GM23338 (cell line): Measurements from ENCODE around the gene FBXW8. TPM values are rescaled to one million over a fixed set of nuclear protein-coding genes. Genes with fewer than 3 reads are reported as not detected.

ENCODE experiments used
- ATAC-seq: fragments of 200-7000 bp; cut with Tn5 transposase; 3 replicates; pipeline ENCODE4 v1.9.1; 2020
- DNase-seq: peaks from one replicate; pipeline ENCODE4 v3.0.0-alpha.2; 2015; ENCODE audit warnings: low spot score
- H2AFZ ChIP-seq: fragments of 200-600 bp; sonication (generic); 2 replicates; pipeline ENCODE4 v1.8.0; 2016; ENCODE audit warnings: antibody characterized with exemption, mild to moderate bottlenecking, moderate library complexity
- H3F3A ChIP-seq: fragments of 200-600 bp; sonication (generic); replicated peaks from 2 replicates; pipeline ENCODE4 v1.8.0; 2017; ENCODE audit warnings: antibody characterized with exemption, mixed run types, low read depth
- H3K27ac ChIP-seq: fragments of 200-600 bp; sonication (generic); 2 replicates; pipeline ENCODE4 v1.6.1; 2016; ENCODE audit warnings: low read depth
- H3K27me3 ChIP-seq: fragments of 200-600 bp; sonication (generic); 2 replicates; pipeline ENCODE4 v1.8.0; 2016; ENCODE audit warnings: mild to moderate bottlenecking, mixed run types, moderate library complexity; ENCODE audit not compliant: insufficient read depth
- H3K36me3 ChIP-seq: fragments of 200-600 bp; sonication (generic); 2 replicates; pipeline ENCODE4 v1.8.0; 2016; ENCODE audit warnings: mild to moderate bottlenecking; ENCODE audit not compliant: insufficient read depth
- H3K4me1 ChIP-seq: fragments of 200-600 bp; sonication (generic); 2 replicates; pipeline ENCODE4 v1.8.0; 2016; ENCODE audit warnings: mild to moderate bottlenecking, moderate library complexity; ENCODE audit not compliant: insufficient read depth
- H3K4me2 ChIP-seq: fragments of 200-600 bp; sonication (generic); 2 replicates; pipeline ENCODE4 v1.7.1; 2017; ENCODE audit warnings: mixed run types
- H3K4me3 ChIP-seq: fragments of 200-600 bp; sonication (generic); 2 replicates; pipeline ENCODE4 v1.6.1; 2016; ENCODE audit warnings: mixed run types
- H3K79me2 ChIP-seq: fragments of 200-600 bp; sonication (generic); replicated peaks from 2 replicates; pipeline ENCODE4 v1.8.0; 2017; ENCODE audit warnings: mild to moderate bottlenecking; ENCODE audit not compliant: insufficient read depth
- H3K9me2 ChIP-seq: fragments of 200-600 bp; sonication (generic); 2 replicates; pipeline ENCODE4 v1.8.0; 2017; ENCODE audit not compliant: insufficient read depth
- H4K20me1 ChIP-seq: fragments of 200-600 bp; sonication (generic); replicated peaks from 2 replicates; pipeline ENCODE4 v1.8.0; 2017; ENCODE audit warnings: mild to moderate bottlenecking; ENCODE audit not compliant: insufficient read depth
- H3K27ac Mint-ChIP-seq: 2 replicates; pipeline ENCODE4 v1.8.0; 2020; ENCODE audit warnings: inconsistent platforms, mild to moderate bottlenecking, moderate library complexity, mixed read lengths
- H3K27me3 Mint-ChIP-seq: 3 replicates; pipeline ENCODE4 v1.8.0; 2022; ENCODE audit warnings: low read depth, mild to moderate bottlenecking, moderate library complexity, mixed read lengths, inconsistent platforms; ENCODE audit not compliant: insufficient read depth, poor library complexity
- H3K36me3 Mint-ChIP-seq: 3 replicates; pipeline ENCODE4 v1.8.0; 2021; ENCODE audit warnings: low read depth, mild to moderate bottlenecking, inconsistent platforms, moderate library complexity, mixed read lengths
- H3K4me1 Mint-ChIP-seq: 3 replicates; pipeline ENCODE4 v1.8.0; 2020; ENCODE audit warnings: mild to moderate bottlenecking, inconsistent platforms, mixed read lengths
- H3K4me3 Mint-ChIP-seq: 3 replicates; pipeline ENCODE4 v1.8.0; 2021; ENCODE audit warnings: moderate library complexity, mild to moderate bottlenecking, inconsistent platforms, mixed read lengths
- H3K9me3 Mint-ChIP-seq: 3 replicates; pipeline ENCODE4 v1.8.0; 2020; ENCODE audit warnings: moderate library complexity, mild to moderate bottlenecking, inconsistent platforms, mixed read lengths
- CREB1 ChIP-seq: fragments of 250-450 bp; sonication (Bioruptor Pico); IDR thresholded peaks from 2 replicates; pipeline ENCODE4 v1.5.0; 2020; ENCODE audit warnings: low read depth, mild to moderate bottlenecking, moderate library complexity
- EZH2 ChIP-seq: fragments of 200-600 bp; sonication (generic); IDR thresholded peaks from one replicate; pipeline ENCODE4 v1.8.0; 2017; ENCODE audit warnings: antibody characterized with exemption, mild to moderate bottlenecking, low read depth; ENCODE audit not compliant: unreplicated experiment
- EZH2phosphoT487 ChIP-seq: fragments of 200-600 bp; sonication (generic); IDR thresholded peaks from one replicate; pipeline ENCODE4 v1.8.1; 2018; ENCODE audit warnings: antibody characterized with exemption; ENCODE audit not compliant: unreplicated experiment
- NANOG ChIP-seq: IDR thresholded peaks from 2 replicates; pipeline ENCODE4 v1.6.1; 2016; ENCODE audit warnings: antibody characterized with exemption, borderline replicate concordance
- POLR2AphosphoS5 ChIP-seq: IDR thresholded peaks from 2 replicates; pipeline ENCODE4 v1.6.1; 2016; ENCODE audit warnings: antibody characterized with exemption, low read depth
- STAT1 ChIP-seq: IDR thresholded peaks from one replicate; pipeline ENCODE4 v1.6.1; 2016; ENCODE audit warnings: antibody characterized with exemption; ENCODE audit not compliant: unreplicated experiment
- ZNF114 ChIP-seq: fragments of 250-450 bp; sonication (Bioruptor Pico); IDR thresholded peaks from 2 replicates; pipeline ENCODE4 v1.5.0; 2020; ENCODE audit warnings: mild to moderate bottlenecking, moderate library complexity
- polyA plus RNA-seq: library from polyadenylated mRNA; unstranded; fragments of >200 nt; fragmentation: Nextera tagmentation; extraction: Ambion mirVana; gene quantifications from 2 replicates; pipeline ENCODE4 v1.2.1, GENCODE V29; 2016
- total RNA-seq: library from RNA; depleted of rRNA; stranded (reverse); fragments of >200 nt; shearing (Covaris generic); gene quantifications from 2 replicates; pipeline ENCODE4 v1.2.3, GENCODE V29; 2014
- TF ChIP-seq, protein P1 (sequence below): IDR thresholded peaks from 2 replicates; pipeline ENCODE4 v1.6.1; 2016; ENCODE audit warnings: antibody characterized with exemption
- TF ChIP-seq, protein P2 (sequence below): fragments of 250-450 bp; sonication (Bioruptor Pico); IDR thresholded peaks from 2 replicates; pipeline ENCODE4 v1.5.0; 2020; ENCODE audit warnings: mild to moderate bottlenecking, moderate library complexity

FBXW8 gene
- total and polyA plus RNA-seq, 2 experiments from 2014 or later = 4.6 to 13.9 TPM

DNA sequence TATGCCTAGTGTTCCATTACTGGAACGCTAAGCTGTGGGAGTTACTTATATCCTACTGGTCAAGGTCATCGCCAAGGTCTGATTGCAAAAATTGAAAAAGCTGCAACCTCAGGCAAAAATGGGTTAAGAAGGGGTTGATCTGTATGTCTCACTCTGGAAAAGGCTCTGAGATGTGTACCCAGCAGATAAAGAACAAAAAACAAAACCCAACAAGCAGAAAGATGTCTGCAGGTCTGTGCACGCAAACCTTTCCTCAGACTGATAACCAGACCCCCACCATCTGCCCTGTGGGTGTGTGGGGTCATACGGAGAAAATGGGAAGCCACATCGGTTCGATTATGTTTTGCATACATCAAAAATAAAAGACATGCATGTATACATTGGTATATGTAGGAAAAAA, 132.1 kb downstream of the FBXW8 start (continued):
- TF ChIP-seq, protein P1, sequence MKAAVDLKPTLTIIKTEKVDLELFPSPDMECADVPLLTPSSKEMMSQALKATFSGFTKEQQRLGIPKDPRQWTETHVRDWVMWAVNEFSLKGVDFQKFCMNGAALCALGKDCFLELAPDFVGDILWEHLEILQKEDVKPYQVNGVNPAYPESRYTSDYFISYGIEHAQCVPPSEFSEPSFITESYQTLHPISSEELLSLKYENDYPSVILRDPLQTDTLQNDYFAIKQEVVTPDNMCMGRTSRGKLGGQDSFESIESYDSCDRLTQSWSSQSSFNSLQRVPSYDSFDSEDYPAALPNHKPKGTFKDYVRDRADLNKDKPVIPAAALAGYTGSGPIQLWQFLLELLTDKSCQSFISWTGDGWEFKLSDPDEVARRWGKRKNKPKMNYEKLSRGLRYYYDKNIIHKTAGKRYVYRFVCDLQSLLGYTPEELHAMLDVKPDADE = no peak
- TF ChIP-seq STAT1 = no peak
- TF ChIP-seq POLR2AphosphoS5 = no peak
- no peak for TF ChIP-seq CREB1 (CRISPR knock-in tag)
- TF ChIP-seq, protein P2, sequence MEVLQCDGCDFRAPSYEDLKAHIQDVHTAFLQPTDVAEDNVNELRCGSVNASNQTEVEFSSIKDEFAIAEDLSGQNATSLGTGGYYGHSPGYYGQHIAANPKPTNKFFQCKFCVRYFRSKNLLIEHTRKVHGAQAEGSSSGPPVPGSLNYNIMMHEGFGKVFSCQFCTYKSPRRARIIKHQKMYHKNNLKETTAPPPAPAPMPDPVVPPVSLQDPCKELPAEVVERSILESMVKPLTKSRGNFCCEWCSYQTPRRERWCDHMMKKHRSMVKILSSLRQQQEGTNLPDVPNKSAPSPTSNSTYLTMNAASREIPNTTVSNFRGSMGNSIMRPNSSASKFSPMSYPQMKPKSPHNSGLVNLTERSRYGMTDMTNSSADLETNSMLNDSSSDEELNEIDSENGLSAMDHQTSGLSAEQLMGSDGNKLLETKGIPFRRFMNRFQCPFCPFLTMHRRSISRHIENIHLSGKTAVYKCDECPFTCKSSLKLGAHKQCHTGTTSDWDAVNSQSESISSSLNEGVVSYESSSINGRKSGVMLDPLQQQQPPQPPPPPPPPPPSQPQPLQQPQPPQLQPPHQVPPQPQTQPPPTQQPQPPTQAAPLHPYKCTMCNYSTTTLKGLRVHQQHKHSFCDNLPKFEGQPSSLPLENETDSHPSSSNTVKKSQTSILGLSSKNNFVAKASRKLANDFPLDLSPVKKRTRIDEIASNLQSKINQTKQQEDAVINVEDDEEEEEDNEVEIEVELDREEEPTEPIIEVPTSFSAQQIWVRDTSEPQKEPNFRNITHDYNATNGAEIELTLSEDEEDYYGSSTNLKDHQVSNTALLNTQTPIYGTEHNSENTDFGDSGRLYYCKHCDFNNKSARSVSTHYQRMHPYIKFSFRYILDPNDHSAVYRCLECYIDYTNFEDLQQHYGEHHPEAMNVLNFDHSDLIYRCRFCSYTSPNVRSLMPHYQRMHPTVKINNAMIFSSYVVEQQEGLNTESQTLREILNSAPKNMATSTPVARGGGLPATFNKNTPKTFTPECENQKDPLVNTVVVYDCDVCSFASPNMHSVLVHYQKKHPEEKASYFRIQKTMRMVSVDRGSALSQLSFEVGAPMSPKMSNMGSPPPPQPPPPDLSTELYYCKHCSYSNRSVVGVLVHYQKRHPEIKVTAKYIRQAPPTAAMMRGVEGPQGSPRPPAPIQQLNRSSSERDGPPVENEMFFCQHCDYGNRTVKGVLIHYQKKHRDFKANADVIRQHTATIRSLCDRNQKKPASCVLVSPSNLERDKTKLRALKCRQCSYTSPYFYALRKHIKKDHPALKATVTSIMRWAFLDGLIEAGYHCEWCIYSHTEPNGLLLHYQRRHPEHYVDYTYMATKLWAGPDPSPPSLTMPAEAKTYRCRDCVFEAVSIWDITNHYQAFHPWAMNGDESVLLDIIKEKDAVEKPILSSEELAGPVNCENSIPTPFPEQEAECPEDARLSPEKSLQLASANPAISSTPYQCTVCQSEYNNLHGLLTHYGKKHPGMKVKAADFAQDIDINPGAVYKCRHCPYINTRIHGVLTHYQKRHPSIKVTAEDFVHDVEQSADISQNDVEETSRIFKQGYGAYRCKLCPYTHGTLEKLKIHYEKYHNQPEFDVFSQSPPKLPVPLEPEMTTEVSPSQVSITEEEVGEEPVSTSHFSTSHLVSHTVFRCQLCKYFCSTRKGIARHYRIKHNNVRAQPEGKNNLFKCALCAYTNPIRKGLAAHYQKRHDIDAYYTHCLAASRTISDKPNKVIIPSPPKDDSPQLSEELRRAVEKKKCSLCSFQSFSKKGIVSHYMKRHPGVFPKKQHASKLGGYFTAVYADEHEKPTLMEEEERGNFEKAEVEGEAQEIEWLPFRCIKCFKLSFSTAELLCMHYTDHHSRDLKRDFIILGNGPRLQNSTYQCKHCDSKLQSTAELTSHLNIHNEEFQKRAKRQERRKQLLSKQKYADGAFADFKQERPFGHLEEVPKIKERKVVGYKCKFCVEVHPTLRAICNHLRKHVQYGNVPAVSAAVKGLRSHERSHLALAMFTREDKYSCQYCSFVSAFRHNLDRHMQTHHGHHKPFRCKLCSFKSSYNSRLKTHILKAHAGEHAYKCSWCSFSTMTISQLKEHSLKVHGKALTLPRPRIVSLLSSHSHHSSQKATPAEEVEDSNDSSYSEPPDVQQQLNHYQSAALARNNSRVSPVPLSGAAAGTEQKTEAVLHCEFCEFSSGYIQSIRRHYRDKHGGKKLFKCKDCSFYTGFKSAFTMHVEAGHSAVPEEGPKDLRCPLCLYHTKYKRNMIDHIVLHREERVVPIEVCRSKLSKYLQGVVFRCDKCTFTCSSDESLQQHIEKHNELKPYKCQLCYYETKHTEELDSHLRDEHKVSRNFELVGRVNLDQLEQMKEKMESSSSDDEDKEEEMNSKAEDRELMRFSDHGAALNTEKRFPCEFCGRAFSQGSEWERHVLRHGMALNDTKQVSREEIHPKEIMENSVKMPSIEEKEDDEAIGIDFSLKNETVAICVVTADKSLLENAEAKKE (CRISPR knock-in tag) = no peak
- no peak for TF ChIP-seq EZH2
- TF ChIP-seq NANOG = no peak
- no peak for TF ChIP-seq EZH2phosphoT487

DNA sequence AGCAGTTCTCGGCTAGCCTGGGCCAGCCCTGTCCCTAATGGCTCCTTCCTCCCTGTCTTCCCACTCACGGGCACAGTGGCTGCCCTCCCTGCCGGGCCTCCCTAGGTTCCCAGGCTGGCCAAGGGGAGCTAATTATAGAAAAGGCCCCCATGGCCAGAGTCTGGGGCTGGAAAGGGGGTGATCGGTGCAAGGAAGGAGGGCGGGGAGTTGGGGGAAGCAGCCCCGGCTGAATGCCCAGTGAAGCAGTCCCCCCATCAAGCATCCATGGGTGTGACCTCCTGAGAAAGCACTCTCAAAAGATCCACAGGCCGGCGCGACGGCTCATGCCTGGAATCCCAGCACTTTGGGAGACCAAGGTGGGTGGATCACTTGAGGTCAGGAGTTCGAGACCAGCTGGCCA, 133.6 kb downstream of the FBXW8 start:
- Mint-ChIP-seq H3K36me3 (no peaks in the 10 kb centered on the region; the same call in 2 of the 3 replicates), H3K9me3 (no peaks in the 10 kb centered on the region), H3K4me3 (no peak overlapping the region), H3K27me3 (peaks cover 16% of the 10 kb centered on the region), H3K4me1 (peaks cover 41% of the 10 kb centered on the region), H3K27ac (no peak overlapping the region)
- Histone ChIP-seq H3K27ac (no peak overlapping the region), H3K27me3 (no peaks in the 10 kb centered on the region), H2AFZ (no peak overlapping the region), H3K4me2 (no peak overlapping the region), H4K20me1 (no peaks in the 10 kb centered on the region), H3K79me2 (no peaks in the 10 kb centered on the region), H3K9me2 (no peaks in the 10 kb centered on the region), H3K4me3 (no peak overlapping the region), H3K36me3 (no peaks in the 10 kb centered on the region), H3K4me1 (no peaks in the 10 kb centered on the region; the same call in 1 of the 2 replicates), H3F3A (no peaks in the 10 kb centered on the region)
- ATAC-seq (no peak), DNase-seq (no peak)
- TF ChIP-seq, protein P2 (CRISPR knock-in tag) = no peak
- TF ChIP-seq POLR2AphosphoS5 (no peak), NANOG (no peak), EZH2 (no peak), ZNF114 (no peak), STAT1 (no peak)
